H1 (cell line): Measurements from ENCODE around the gene WNK4. TPM values are rescaled to one million over a fixed set of nuclear protein-coding genes. Genes with fewer than 3 reads are reported as not detected.

Experiments
- BRCA1 ChIP-seq: IDR thresholded peaks from 2 replicates; pipeline ENCODE4 v1.6.1; 2012; ENCODE audit warnings: low read depth, low read length, improper control_type of control experiment
- CBX5 ChIP-seq: fragments of 300-800, 300-1000 bp; sonication (generic); IDR thresholded peaks from 2 replicates; pipeline ENCODE4 v1.7.1; 2016; ENCODE audit warnings: antibody characterized with exemption, low read length, low read depth
- CBX8 ChIP-seq: fragments of 300-800, 300-1000 bp; sonication (generic); IDR thresholded peaks from 2 replicates; pipeline ENCODE4 v1.7.1; 2016; ENCODE audit warnings: low read depth, low read length, borderline replicate concordance
- CHD1 ChIP-seq: IDR thresholded peaks from 2 replicates; pipeline ENCODE4 v1.6.1; 2012; ENCODE audit warnings: low read depth, low read length, improper control_type of control experiment
- EZH2 ChIP-seq: fragments of 200-600 bp; sonication (generic); IDR thresholded peaks from 2 replicates; pipeline ENCODE4 v1.7.1; 2012; ENCODE audit warnings: low read depth, mild to moderate bottlenecking, moderate library complexity, low read length, inconsistent platforms; ENCODE audit not compliant: severe bottlenecking
- RBBP5 ChIP-seq: IDR thresholded peaks from 2 replicates; pipeline ENCODE4 v1.7.1; 2012; ENCODE audit warnings: low read depth, mild to moderate bottlenecking, inconsistent platforms, low read length, moderate library complexity, borderline replicate concordance
- RXRA ChIP-seq: IDR thresholded peaks from 2 replicates; pipeline ENCODE4 v1.6.1; 2011; ENCODE audit warnings: low read depth, mild to moderate bottlenecking, low read length, moderate library complexity; ENCODE audit not compliant: insufficient read depth
- SP1 ChIP-seq: IDR thresholded peaks from 2 replicates; pipeline ENCODE4 v1.6.1; 2011; ENCODE audit warnings: low read depth, low read length
- SRF ChIP-seq: IDR thresholded peaks from 2 replicates; pipeline ENCODE4 v1.6.1; 2011; ENCODE audit warnings: mild to moderate bottlenecking, low read depth, low read length, moderate library complexity
- TBP ChIP-seq: IDR thresholded peaks from 2 replicates; pipeline ENCODE4 v1.6.1; 2011; ENCODE audit warnings: low read depth, low read length, improper control_type of control experiment
- TCF12 ChIP-seq: IDR thresholded peaks from 2 replicates; pipeline ENCODE4 v1.6.1; 2011; ENCODE audit warnings: low read depth, mild to moderate bottlenecking, low read length
- polyA plus RNA-seq, 7 experiments: library from polyadenylated mRNA; depleted of rRNA in 3 of 7; stranded (reverse) in 5 of 7; unstranded in 2 of 7; fragments of >200 nt in 5 of 7; fragments of 200-250 nt in 2 of 7; gene quantifications; 1 replicate in 5 of 7; 2 replicates in 1 of 7; 4 replicates in 1 of 7; pipeline versions ENCODE4 v1.2.1 to v1.2.3, GENCODE V29; 2011 to 2013; ENCODE audit warnings: missing spikeins in 2 of 7, mixed read lengths in 2 of 7
- total RNA-seq: library from RNA; stranded (reverse); fragmentation: NEBNext Ultra II Directional; extraction: Animal tissue kit (Norgen Biotek cat#: 25700); gene quantifications from 2 replicates; pipeline ENCODE4 v1.2.1, GENCODE V29; 2021
- TF ChIP-seq, protein P1 (sequence below): IDR thresholded peaks from 2 replicates; pipeline ENCODE4 v1.6.1; 2012; ENCODE audit warnings: inconsistent platforms

WNK4 gene
- total and polyA plus RNA-seq, 2 of the 8 experiments (the other 6 are each of a cell fraction or from before 2014, with no cell fraction given) = 0.21 to 1.7 TPM

DNA sequence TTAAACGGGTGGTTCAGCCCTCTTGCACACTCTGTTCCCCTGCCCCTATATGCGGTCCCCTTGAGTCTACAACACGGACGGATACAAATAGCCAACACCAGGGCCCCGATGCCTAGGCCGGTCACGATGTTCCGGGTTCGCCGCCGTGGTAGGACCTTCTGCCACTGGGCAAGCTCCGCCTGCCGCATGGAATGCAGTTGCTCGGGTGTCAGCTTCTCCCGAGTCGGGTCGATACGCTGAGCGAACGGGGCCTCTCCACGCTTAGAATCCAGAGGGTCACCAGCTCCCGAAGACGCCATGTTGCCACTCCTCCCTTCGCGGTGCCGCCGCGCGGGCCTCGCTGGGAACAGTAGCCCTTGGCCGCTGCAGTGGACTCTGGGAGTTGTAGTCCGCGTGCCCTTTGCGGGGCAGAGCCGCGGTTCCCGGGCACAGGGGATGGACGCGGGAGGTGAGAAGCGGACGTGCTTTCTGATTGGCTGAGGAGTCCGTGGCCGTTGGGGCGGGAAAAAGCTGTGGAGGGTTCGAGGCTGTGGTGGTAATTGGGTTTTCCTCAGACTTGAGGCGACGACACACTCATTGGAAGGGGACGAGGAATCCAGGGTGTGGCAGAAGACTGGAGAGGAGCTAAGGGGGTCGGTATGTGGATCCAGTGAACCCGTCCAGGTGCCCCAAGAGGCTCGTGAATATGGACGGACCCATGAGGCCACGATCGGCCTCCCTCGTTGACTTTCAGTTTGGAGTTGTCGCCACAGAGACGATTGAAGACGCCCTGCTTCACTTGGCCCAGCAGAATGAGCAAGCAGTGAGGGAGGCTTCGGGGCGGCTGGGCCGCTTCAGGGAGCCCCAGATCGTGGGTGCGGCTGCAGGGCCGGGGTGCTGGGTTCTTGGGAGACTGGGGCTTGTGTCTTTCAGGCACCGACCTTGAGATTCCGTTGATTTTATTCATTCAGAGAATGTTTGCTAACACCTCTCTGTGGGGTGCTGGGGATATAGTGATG lies 18.3 kb downstream of the WNK4 start, which contains the start of the genes CNTD1 and COA3 (continued):
- TF ChIP-seq CBX5 = no peak
- TF ChIP-seq BRCA1 = no peak
- no peak for TF ChIP-seq SRF
- no peak for TF ChIP-seq CBX8
- TF ChIP-seq RXRA = no peak
- TF ChIP-seq, protein P1, sequence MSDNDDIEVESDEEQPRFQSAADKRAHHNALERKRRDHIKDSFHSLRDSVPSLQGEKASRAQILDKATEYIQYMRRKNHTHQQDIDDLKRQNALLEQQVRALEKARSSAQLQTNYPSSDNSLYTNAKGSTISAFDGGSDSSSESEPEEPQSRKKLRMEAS = peak; percentile 99
- TF ChIP-seq TCF12 = no peak
- peak; percentile 62 for TF ChIP-seq TBP
- no peak for TF ChIP-seq EZH2
- no peak for TF ChIP-seq CHD1
- peak; percentile 59; the same call in 1 of the 2 replicates for TF ChIP-seq SP1
- peak; percentile 82; the same call in 1 of the 2 replicates for TF ChIP-seq RBBP5
